ENCODE measurements around the gene BARD1. TPM values are rescaled to one million over a fixed set of nuclear protein-coding genes. Genes with fewer than 3 reads are reported as not detected.

BARD1 gene
- total RNA-seq, result 10 to 100 TPM; 22.7 to 35.9 TPM
- 19.8 TPM for polyA plus RNA-seq (2013, experiment 1 of 2)
- polyA plus RNA-seq (2013, experiment 2 of 2), result 19.6 TPM
- long read RNA-seq, experiment 1, full-length matches to known transcripts, result 2 of 7 reads
- long read RNA-seq, experiment 1, partial matches to known transcripts, result 1 of 7 reads
- long read RNA-seq, experiment 1, other reads (novel, unspliced or antisense), result 4 of 7 reads
- long read RNA-seq, experiment 2, full-length matches to known transcripts, result 33 of 51 reads
- long read RNA-seq, experiment 2, partial matches to known transcripts, result 7 of 51 reads
- long read RNA-seq, experiment 2, other reads (novel, unspliced or antisense), result 11 of 51 reads
- long read RNA-seq, experiment 3, full-length matches to known transcripts, result 52 of 74 reads
- long read RNA-seq, experiment 3, partial matches to known transcripts, result 14 of 74 reads
- long read RNA-seq, experiment 3, other reads (novel, unspliced or antisense), result 8 of 74 reads
- long read RNA-seq, experiment 4, full-length matches to known transcripts, result 9 of 17 reads
- long read RNA-seq, experiment 4, partial matches to known transcripts, result 3 of 17 reads
- long read RNA-seq, experiment 4, other reads (novel, unspliced or antisense), result 5 of 17 reads

GRCh38 chr2:214808981-214809750 is at the start of gene BARD1:
Gene BARD1, minus strand, starts transcription at chr2:214809683. Its CDS starts 114 bp downstream, at chr2:214809569.
- Mint-ChIP-seq H3K4me1 (peaks cover 37% of the 10 kb centered on the region), H3K4me3 (peak within 1 kb of the TSS; percentile 94), H3K36me3 (ENCODE audit: low read depth) (peaks cover 12% of the 10 kb centered on the region), H3K9me3 (no peaks in the 10 kb centered on the region), H3K27me3 (ENCODE audit: insufficient read depth) (peaks cover 15% of the 10 kb centered on the region), H3K27ac (peak within 1 kb of the TSS; percentile 97)
- peak; percentile 76 for DNase-seq
- Histone ChIP-seq H3K9me3 (ENCODE audit: control insufficient read depth, low read length) (no peaks in the 10 kb centered on the region), H3K4me1 (ENCODE audit: control insufficient read depth, insufficient read depth, low read length) (peaks cover 6% of the 10 kb centered on the region), H3K27me3 (ENCODE audit: control insufficient read depth, insufficient read depth, low read length, poor library complexity, severe bottlenecking) (no peaks in the 10 kb centered on the region), H3K36me3 (ENCODE audit: control insufficient read depth, insufficient read depth, low read length) (no peaks in the 10 kb centered on the region), H3K27ac (ENCODE audit: low read depth, low read length) (peak within 1 kb of the TSS; percentile 92), H3K9ac (ENCODE audit: extremely low read depth, low read length, poor library complexity, severe bottlenecking) (peak within 1 kb of the TSS; percentile 83), H3K4me3 (ENCODE audit: low read length) (peak within 1 kb of the TSS; percentile 100)
- TF ChIP-seq, protein P1, sequence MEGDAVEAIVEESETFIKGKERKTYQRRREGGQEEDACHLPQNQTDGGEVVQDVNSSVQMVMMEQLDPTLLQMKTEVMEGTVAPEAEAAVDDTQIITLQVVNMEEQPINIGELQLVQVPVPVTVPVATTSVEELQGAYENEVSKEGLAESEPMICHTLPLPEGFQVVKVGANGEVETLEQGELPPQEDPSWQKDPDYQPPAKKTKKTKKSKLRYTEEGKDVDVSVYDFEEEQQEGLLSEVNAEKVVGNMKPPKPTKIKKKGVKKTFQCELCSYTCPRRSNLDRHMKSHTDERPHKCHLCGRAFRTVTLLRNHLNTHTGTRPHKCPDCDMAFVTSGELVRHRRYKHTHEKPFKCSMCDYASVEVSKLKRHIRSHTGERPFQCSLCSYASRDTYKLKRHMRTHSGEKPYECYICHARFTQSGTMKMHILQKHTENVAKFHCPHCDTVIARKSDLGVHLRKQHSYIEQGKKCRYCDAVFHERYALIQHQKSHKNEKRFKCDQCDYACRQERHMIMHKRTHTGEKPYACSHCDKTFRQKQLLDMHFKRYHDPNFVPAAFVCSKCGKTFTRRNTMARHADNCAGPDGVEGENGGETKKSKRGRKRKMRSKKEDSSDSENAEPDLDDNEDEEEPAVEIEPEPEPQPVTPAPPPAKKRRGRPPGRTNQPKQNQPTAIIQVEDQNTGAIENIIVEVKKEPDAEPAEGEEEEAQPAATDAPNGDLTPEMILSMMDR (conservative IDR thresholded peaks at IDR 0.05), result peak; percentile 26
- 0% methylated on average over 31 to 76 of the region's 76 CpGs for WGBS, 2 experiments (ENCODE audit: insufficient coverage in 1 of 2, insufficient read length in 1 of 2)

DNA sequence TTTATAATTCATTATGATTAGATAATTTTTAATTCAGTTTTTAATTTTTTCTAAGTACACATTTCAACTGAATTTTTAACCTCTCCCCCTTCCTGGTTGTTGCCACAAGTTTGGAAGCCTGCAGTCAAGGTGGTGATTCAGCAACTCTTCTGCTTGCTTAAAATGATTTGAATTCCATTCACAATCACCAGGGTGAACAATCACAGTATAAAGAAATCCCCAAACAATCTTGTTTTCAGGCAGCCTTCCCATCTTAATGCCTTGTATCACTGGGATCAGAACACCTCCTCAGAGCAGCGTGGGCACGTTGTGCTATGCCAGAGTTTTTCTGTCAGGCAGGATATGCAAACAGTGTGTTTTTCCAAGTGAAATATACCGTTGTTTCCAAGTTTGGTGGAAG is 46.7 kb upstream of the BARD1 start:
- Histone ChIP-seq H3K9me3 (ENCODE audit: control insufficient read depth, low read length) (no peaks in the 10 kb centered on the region), H3K27ac (ENCODE audit: low read depth, low read length) (no peak overlapping the region), H3K9ac (ENCODE audit: extremely low read depth, low read length, poor library complexity, severe bottlenecking) (no peak overlapping the region), H3K36me3 (ENCODE audit: control insufficient read depth, insufficient read depth, low read length) (no peaks in the 10 kb centered on the region), H3K4me3 (ENCODE audit: low read length) (no peak overlapping the region), H3K27me3 (ENCODE audit: control insufficient read depth, insufficient read depth, low read length, poor library complexity, severe bottlenecking) (no peaks in the 10 kb centered on the region), H3K4me1 (ENCODE audit: control insufficient read depth, insufficient read depth, low read length) (no peaks in the 10 kb centered on the region)
- Mint-ChIP-seq H3K9me3 (no peaks in the 10 kb centered on the region), H3K27me3 (ENCODE audit: insufficient read depth) (no peaks in the 10 kb centered on the region), H3K36me3 (ENCODE audit: low read depth) (no peaks in the 10 kb centered on the region), H3K27ac (peak overlapping the region; percentile 8), H3K4me1 (peaks cover 3% of the 10 kb centered on the region), H3K4me3 (no peak overlapping the region)
- 84 to 100% methylated on average over 1 to 3 of the region's 3 CpGs for WGBS, 2 experiments (ENCODE audit: insufficient coverage in 1 of 2, insufficient read length in 1 of 2)
- no peak for DNase-seq
- TF ChIP-seq, protein P1 (conservative IDR thresholded peaks at IDR 0.05), result no peak

- H3K27me3 Mint-ChIP-seq (ENCODE audit: insufficient read depth), result no peaks in the 10 kb centered on the region
- H3K4me1 ChIP-seq (ENCODE audit: control insufficient read depth, insufficient read depth, low read length), result no peaks in the 10 kb centered on the region
- no peaks in the 10 kb centered on the region for H3K9me3 ChIP-seq (ENCODE audit: control insufficient read depth, low read length)
- H3K36me3 Mint-ChIP-seq (ENCODE audit: low read depth), result no peaks in the 10 kb centered on the region
- TF ChIP-seq, protein P1 (conservative IDR thresholded peaks at IDR 0.05), result no peak
- H3K4me3 Mint-ChIP-seq, result no peak overlapping the region
- WGBS, 2 experiments (ENCODE audit: insufficient coverage in 1 of 2, insufficient read length in 1 of 2), result 94 to 100% methylated on average over 2 of the region's 2 CpGs
- H3K27ac ChIP-seq (ENCODE audit: low read depth, low read length), result no peak overlapping the region
- no peaks in the 10 kb centered on the region for H3K9me3 Mint-ChIP-seq
- no peak overlapping the region for H3K4me3 ChIP-seq (ENCODE audit: low read length)
- H3K27ac Mint-ChIP-seq, result no peak overlapping the region
- H3K36me3 ChIP-seq (ENCODE audit: control insufficient read depth, insufficient read depth, low read length), result no peaks in the 10 kb centered on the region
- peaks cover 3% of the 10 kb centered on the region for H3K4me1 Mint-ChIP-seq
- no peak overlapping the region for H3K9ac ChIP-seq (ENCODE audit: extremely low read depth, low read length, poor library complexity, severe bottlenecking)
- DNase-seq, result no peak
- H3K27me3 ChIP-seq (ENCODE audit: control insufficient read depth, insufficient read depth, low read length, poor library complexity, severe bottlenecking), result no peaks in the 10 kb centered on the region
Observed at GRCh38 chr2:214853906-214854305, 44.4 kb upstream of the BARD1 start.
